Prostate gland (tissue), 2 donors: Measurements from ENCODE around the gene MFAP2. TPM values are rescaled to one million over a fixed set of nuclear protein-coding genes. Genes with fewer than 3 reads are reported as not detected.

Experiments
- DNase-seq: peaks from one replicate; pipeline ENCODE4 v3.0.0-alpha.2; 2019; ENCODE audit warnings: low spot score
- H3K27ac ChIP-seq, 2 donors: fragments of 200-600 bp; sonication (generic); 2 replicates each; pipeline ENCODE4 v1.5.1; 2017 to 2019
- H3K27me3 ChIP-seq: fragments of 200-600 bp; sonication (generic); replicated peaks from 2 replicates; pipeline ENCODE4 v1.5.1; 2019; ENCODE audit not compliant: insufficient read depth
- H3K36me3 ChIP-seq, 2 donors: fragments of 200-600 bp; sonication (generic); 1 replicate in 1 of 2; 2 replicates in 1 of 2; pipeline versions ENCODE4 v1.5.1 to v1.8.1; 2017 to 2019
- H3K4me1 ChIP-seq: fragments of 200-600 bp; sonication (generic); replicated peaks from 2 replicates; pipeline ENCODE4 v1.5.1; 2019
- H3K4me3 ChIP-seq, 2 donors: fragments of 200-600 bp; sonication (generic); 2 replicates each; pipeline ENCODE4 v1.5.1; 2017 to 2019
- H3K9me3 ChIP-seq: fragments of 200-600 bp; sonication (generic); 2 replicates; pipeline ENCODE4 v1.5.1; 2017
- POLR2A ChIP-seq: fragments of 450-650 bp; IDR thresholded peaks from one replicate; pipeline ENCODE4 v1.6.1; 2016; ENCODE audit warnings: antibody characterized with exemption, mild to moderate bottlenecking
- POLR2AphosphoS5 ChIP-seq: sonication (generic); formaldehyde crosslinking; IDR thresholded peaks from one replicate; pipeline ENCODE4 v1.6.1; 2017; ENCODE audit warnings: antibody characterized with exemption
- WGBS: methylation state at CpG from one replicate; pipeline ENCODE4 v1.1.5; 2018; 5-methylcytosine and 5-hydroxymethylcytosine counted together
- intact Hi-C: fragments of 100-400 bp; cut with DNase I; formaldehyde crosslinking; loops from one replicate; pipeline ENCODE4 v1.14.2; 2022
- total RNA-seq, 2 donors: library from RNA; depleted of rRNA; stranded (reverse); fragments of >200 nt; gene quantifications; one replicate each; pipeline ENCODE4 v1.1.0, GENCODE V29; 2016
- TF ChIP-seq, protein P1 (sequence below), 4 experiments: fragments of 200-600 bp in 2 of 4; fragments of 450-650 bp in 2 of 4; sonication (generic) in 2 of 4; IDR thresholded peaks; 1 replicate in 3 of 4; 2 replicates in 1 of 4; pipeline ENCODE4 v1.5.1; 2016 to 2019; ENCODE audit warnings: antibody characterized with exemption in 4 of 4, mild to moderate bottlenecking in 2 of 4, moderate library complexity in 2 of 4

The MFAP2 gene
- total RNA-seq, 2 donors from 2014 or later = 6.3 to 31.0 TPM

DNA sequence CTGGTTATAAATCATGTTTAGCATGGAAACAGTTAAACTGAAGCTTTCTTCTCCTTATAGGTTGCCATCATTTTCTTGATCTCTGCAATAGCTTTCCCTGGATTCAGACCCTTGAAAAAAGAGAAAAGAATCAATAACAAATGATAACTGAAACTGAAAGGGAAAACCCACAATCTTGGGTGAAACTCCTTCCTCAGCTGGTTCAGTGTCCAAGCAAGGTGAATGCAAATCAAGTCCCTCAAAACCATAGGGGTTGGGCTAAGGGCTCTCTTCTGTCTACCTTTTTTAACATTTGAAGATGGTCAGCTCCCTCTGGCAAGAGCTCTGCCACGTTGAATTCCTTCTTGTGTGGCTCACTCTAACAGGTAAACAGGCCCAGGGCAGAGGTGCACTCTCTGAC lies 38.4 kb upstream of the MFAP2 start:
- Histone ChIP-seq H3K4me3 (no peak overlapping the region), H3K27ac (no peak overlapping the region), H3K9me3 (no peaks in the 10 kb centered on the region), H3K27me3 (no peaks in the 10 kb centered on the region), H3K36me3 (peaks cover 9 to 14% of the 10 kb centered on the region in 2 donors), H3K4me1 (no peaks in the 10 kb centered on the region)
- TF ChIP-seq, protein P1, sequence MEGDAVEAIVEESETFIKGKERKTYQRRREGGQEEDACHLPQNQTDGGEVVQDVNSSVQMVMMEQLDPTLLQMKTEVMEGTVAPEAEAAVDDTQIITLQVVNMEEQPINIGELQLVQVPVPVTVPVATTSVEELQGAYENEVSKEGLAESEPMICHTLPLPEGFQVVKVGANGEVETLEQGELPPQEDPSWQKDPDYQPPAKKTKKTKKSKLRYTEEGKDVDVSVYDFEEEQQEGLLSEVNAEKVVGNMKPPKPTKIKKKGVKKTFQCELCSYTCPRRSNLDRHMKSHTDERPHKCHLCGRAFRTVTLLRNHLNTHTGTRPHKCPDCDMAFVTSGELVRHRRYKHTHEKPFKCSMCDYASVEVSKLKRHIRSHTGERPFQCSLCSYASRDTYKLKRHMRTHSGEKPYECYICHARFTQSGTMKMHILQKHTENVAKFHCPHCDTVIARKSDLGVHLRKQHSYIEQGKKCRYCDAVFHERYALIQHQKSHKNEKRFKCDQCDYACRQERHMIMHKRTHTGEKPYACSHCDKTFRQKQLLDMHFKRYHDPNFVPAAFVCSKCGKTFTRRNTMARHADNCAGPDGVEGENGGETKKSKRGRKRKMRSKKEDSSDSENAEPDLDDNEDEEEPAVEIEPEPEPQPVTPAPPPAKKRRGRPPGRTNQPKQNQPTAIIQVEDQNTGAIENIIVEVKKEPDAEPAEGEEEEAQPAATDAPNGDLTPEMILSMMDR (IDR thresholded peaks at IDR 0.05) = no peak
- TF ChIP-seq POLR2AphosphoS5 = no peak
- TF ChIP-seq POLR2A = no peak
- WGBS = 32% methylated on average over 1 of the region's 1 CpG
- no peak for DNase-seq
- intact Hi-C loops = no loop called here

DNA sequence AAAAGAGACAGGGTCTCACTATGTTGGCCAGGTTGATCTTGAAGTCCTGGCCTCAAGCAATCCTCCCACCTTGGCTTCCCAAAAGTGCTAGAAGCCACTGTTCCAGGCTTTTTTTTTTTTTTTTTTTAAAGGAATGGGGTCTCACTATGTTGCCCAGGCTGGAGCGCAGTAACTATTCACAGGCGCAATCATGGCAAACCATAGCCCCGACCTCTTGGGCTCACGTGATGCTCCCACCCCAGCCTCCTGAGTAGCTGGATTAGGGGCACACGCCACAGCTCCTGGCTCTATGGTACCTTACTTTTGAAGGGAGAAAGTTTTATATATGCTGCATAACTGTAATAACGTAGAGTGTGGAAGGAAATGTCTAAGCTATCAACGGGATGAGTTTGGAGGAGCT lies 37.0 kb upstream of the MFAP2 start:
- intact Hi-C loops = no loop called here
- no peak for TF ChIP-seq POLR2AphosphoS5
- TF ChIP-seq, protein P1 (IDR thresholded peaks at IDR 0.05) = no peak
- no peak for TF ChIP-seq POLR2A
- no peak for DNase-seq
- H3K27me3 ChIP-seq = no peaks in the 10 kb centered on the region
- H3K4me3 ChIP-seq = no peak overlapping the region
- no peaks in the 10 kb centered on the region for H3K4me1 ChIP-seq
- WGBS = 95% methylated on average over 7 of the region's 7 CpGs
- H3K27ac ChIP-seq = no peak overlapping the region
- H3K36me3 ChIP-seq = peaks cover 7% of the 10 kb centered on the region in 2 donors
- H3K9me3 ChIP-seq = no peaks in the 10 kb centered on the region

DNA sequence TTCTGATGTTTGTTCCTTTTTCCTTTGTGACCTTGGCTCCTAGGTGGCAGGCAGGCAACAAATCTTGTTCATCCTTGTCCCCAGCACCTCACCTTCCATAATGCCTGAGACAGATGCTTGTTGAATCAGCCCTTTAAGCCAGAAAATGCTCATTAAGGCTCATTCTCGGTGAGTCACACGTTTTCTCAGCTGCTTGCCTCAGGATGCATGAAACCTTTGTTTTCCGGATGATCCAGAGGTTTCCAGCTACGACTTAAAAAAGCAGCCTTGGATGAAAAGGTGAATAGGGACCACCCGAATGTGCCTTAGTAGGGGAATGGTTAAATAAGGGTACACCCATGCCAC lies 35.9 kb upstream of the MFAP2 start:
- no peaks in the 10 kb centered on the region for H3K36me3 ChIP-seq
- DNase-seq = no peak
- intact Hi-C loops = no loop called here
- 66% methylated on average over 5 of the region's 5 CpGs for WGBS
- TF ChIP-seq, protein P1 (IDR thresholded peaks at IDR 0.05) = no peak
- TF ChIP-seq POLR2A (no peak), POLR2AphosphoS5 (no peak)
- no peaks in the 10 kb centered on the region for H3K27me3 ChIP-seq
- H3K9me3 ChIP-seq = no peaks in the 10 kb centered on the region
- H3K4me1 ChIP-seq = no peaks in the 10 kb centered on the region
- no peak overlapping the region for H3K27ac ChIP-seq
- no peak overlapping the region for H3K4me3 ChIP-seq

DNA sequence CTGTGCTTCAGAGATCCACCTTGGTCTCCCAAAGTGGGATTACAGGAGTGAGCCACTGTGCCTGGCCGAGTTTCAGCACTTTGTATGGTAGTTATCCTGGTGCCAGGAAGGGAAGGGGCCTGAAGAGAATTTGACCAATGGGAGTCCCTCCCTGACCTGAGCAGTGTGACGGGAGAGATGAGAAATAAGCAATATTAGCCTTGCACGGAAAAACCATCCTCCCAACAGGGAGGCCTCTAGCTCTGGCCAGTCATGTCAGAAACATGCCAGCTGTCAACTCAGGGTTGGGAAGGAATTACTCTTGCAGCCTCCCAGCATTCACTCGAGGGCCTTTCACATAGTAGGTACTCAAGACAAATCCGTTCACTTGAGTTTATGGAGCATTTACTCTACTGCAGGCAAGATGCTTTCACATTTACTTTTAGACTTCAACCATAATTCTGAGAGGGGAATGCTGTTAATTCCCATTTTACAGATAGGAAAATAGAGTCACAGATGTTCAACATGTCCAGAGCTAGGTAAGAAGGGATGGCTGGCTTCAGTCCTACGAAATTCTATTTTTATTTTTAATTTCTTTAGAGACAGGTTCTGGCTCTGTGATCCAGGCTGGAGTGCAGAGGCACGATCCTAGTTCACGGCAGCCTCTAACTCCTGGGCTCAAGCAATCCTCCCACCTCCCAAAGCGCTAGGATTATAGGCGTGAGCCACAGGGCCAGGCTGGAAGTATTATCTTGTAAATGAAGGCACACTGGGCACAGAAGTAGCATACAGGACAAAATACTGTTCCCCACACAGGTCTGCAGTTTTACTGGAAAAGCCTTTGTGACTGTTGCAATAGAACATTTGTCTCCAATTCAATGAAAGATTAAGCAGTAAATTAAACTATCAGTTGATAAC lies 34.5 kb upstream of the MFAP2 start:
- no peak for DNase-seq
- Histone ChIP-seq H3K9me3 (no peaks in the 10 kb centered on the region), H3K4me3 (no peak overlapping the region), H3K36me3 (no peaks in the 10 kb centered on the region), H3K4me1 (peaks cover 4% of the 10 kb centered on the region), H3K27me3 (no peaks in the 10 kb centered on the region), H3K27ac (no peak overlapping the region)
- 79% methylated on average over 10 of the region's 10 CpGs for whole genome bisulfite sequencing
- intact Hi-C loops = no loop called here
- no peak for TF ChIP-seq POLR2A
- TF ChIP-seq, protein P1 (IDR thresholded peaks at IDR 0.05) = no peak
